Upper lobe of right lung (tissue), 1 donor: Measurements from ENCODE around the gene MSI1. TPM values are rescaled to one million over a fixed set of nuclear protein-coding genes. Genes with fewer than 3 reads are reported as not detected.

Source experiments
- ATAC-seq: fragments of 200-7000 bp; cut with Tn5 transposase; one replicate; pipeline ENCODE4 v1.9.1; 2020; ENCODE audit warnings: mild to moderate bottlenecking, moderate library complexity
- DNase-seq: peaks from one replicate; pipeline ENCODE4 v3.0.0-alpha.2; 2020
- H3K27ac ChIP-seq: fragments of 200-600 bp; one replicate; pipeline ENCODE4 v1.8.0; 2022
- H3K27me3 ChIP-seq: fragments of 200-600 bp; one replicate; pipeline ENCODE4 v1.8.0; 2022; ENCODE audit warnings: mild to moderate bottlenecking
- H3K36me3 ChIP-seq: fragments of 200-600 bp; one replicate; pipeline ENCODE4 v1.8.0; 2022
- H3K4me1 ChIP-seq: fragments of 200-600 bp; one replicate; pipeline ENCODE4 v1.8.0; 2022
- H3K4me3 ChIP-seq: fragments of 200-600 bp; one replicate; pipeline ENCODE4 v1.8.0; 2022; ENCODE audit warnings: mild to moderate bottlenecking
- H3K9me3 ChIP-seq: fragments of 200-600 bp; one replicate; pipeline ENCODE4 v1.8.0; 2022
- intact Hi-C: fragments of 100-400 bp; cut with DNase I; formaldehyde crosslinking; loops from one replicate; pipeline ENCODE4 v1.11.0; 2022
- long read RNA-seq: library from polyadenylated mRNA; unstranded; transcript quantifications from one replicate; pipeline ENCODE4 v2.0.0, GENCODE V29; 2021
- total RNA-seq: library from RNA; stranded (reverse); fragmentation: NEBNext Ultra II Directional; extraction: Animal tissue kit (Norgen Biotek cat#: 25700); gene quantifications from one replicate; pipeline ENCODE4 v1.2.1, GENCODE V29; 2021
- TF ChIP-seq, protein P1 (sequence below): fragments of 200-600 bp; IDR thresholded peaks from one replicate; pipeline ENCODE4 v1.8.0; 2022; ENCODE audit warnings: antibody characterized with exemption
- donor health status: DM: no; HTN: yes; CAD: no; lungs with severe emphysema.

Gene MSI1
- total RNA-seq: 0.46 TPM
- long read RNA-seq, partial matches to known transcripts: 1 of 1 reads
- long read RNA-seq, other reads (novel, unspliced or antisense): 0 of 1 reads

DNA sequence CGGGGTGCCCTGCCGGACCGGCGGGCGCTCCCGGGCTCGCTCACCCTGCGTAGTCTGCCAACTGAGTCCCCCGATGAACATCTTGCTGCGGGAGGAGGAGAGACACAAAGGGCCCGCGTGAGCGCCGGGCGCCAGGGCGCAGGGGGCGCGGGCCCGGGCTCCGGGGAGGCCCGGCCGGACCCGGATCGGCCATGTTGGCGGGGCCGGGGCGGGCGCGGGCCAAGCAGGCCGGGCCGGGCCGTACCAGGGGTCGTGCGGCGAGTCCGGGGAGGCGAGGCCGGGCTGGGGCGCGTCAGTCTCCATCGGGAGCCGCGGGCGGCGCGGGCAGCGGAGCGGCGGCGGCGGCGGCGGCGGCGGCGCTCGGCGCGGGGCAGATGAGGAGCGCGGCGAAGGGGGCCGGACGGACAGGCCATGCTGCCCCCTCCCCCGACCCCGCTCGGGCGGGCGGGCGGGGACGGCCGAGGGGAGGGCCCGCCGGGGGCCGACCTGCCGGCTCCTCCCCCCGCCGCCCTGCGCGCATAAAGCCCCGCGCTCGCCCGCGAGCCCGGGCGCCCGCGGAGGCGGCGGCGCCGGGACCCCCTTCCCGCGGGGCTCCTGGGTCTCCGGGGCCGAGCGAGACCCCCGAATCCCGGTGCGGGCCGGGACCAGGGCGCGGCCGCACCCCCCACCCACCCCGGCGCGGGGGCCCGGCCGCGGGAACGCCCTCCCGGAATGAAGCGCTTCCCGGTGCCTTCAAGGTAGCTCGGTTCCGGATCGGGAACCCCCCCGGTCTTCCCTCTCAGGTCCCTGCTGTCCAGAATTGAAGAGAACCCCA is at the start of gene MSI1:
TSS of gene MSI1 (minus strand) at position 376 of the 814 bp plus-strand sequence. CDS start at position 303, 73 bp downstream.
- DNase-seq: no peak
- Histone ChIP-seq H3K4me3 (peak within 1 kb of the TSS; percentile 39), H3K27me3 (peaks cover 50% of the 10 kb centered on the region), H3K27ac (no peak within 1 kb of the TSS), H3K9me3 (no peaks in the 10 kb centered on the region), H3K36me3 (no peaks in the 10 kb centered on the region), H3K4me1 (peaks cover 7% of the 10 kb centered on the region)
- TF ChIP-seq, protein P1, sequence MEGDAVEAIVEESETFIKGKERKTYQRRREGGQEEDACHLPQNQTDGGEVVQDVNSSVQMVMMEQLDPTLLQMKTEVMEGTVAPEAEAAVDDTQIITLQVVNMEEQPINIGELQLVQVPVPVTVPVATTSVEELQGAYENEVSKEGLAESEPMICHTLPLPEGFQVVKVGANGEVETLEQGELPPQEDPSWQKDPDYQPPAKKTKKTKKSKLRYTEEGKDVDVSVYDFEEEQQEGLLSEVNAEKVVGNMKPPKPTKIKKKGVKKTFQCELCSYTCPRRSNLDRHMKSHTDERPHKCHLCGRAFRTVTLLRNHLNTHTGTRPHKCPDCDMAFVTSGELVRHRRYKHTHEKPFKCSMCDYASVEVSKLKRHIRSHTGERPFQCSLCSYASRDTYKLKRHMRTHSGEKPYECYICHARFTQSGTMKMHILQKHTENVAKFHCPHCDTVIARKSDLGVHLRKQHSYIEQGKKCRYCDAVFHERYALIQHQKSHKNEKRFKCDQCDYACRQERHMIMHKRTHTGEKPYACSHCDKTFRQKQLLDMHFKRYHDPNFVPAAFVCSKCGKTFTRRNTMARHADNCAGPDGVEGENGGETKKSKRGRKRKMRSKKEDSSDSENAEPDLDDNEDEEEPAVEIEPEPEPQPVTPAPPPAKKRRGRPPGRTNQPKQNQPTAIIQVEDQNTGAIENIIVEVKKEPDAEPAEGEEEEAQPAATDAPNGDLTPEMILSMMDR: no peak
- no peak for ATAC-seq
- intact Hi-C loops: loop anchor here (10.0 kb wide), 1 partner anchor 56 kb away; no protein-coding TSS in a partner anchor

DNA sequence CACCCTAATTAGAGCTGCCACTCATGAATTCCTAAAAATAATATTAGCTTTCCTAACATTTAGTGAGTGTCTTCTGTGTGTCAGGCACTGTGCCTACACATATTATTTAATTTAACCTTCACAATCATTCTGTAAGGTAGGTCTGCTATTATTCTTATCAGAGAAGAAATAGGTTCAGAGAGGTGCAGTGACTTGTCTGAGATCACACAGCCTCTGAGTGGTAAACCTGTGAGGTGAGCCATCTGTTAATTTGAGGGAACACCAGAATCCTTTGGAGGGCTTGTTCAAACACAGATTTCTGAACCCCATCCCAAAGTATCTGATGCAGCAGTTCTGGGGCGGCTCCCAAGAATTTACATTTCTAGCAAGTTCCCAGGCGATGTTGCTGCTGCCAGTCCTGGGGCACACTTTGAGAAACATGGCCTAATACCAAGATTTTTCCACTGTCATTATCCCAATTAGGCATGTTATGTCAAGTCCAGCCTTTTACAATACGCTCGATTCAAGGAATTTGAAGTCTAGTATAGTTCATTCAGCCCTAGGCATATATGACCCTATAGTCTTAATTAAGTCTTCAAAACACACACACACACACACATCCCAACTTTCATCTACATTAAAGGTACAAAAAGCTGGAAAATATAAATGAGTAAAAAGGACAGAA is 49.1 kb upstream of the MSI1 start:
- DNase-seq: no peak
- H3K4me3 ChIP-seq: no peak overlapping the region
- TF ChIP-seq, protein P1: no peak
- H3K4me1 ChIP-seq: no peaks in the 10 kb centered on the region
- no peak for ATAC-seq
- no peaks in the 10 kb centered on the region for H3K36me3 ChIP-seq
- H3K27ac ChIP-seq: no peak overlapping the region
- intact Hi-C loops: no loop called here
- H3K9me3 ChIP-seq: no peaks in the 10 kb centered on the region
- no peaks in the 10 kb centered on the region for H3K27me3 ChIP-seq

DNA sequence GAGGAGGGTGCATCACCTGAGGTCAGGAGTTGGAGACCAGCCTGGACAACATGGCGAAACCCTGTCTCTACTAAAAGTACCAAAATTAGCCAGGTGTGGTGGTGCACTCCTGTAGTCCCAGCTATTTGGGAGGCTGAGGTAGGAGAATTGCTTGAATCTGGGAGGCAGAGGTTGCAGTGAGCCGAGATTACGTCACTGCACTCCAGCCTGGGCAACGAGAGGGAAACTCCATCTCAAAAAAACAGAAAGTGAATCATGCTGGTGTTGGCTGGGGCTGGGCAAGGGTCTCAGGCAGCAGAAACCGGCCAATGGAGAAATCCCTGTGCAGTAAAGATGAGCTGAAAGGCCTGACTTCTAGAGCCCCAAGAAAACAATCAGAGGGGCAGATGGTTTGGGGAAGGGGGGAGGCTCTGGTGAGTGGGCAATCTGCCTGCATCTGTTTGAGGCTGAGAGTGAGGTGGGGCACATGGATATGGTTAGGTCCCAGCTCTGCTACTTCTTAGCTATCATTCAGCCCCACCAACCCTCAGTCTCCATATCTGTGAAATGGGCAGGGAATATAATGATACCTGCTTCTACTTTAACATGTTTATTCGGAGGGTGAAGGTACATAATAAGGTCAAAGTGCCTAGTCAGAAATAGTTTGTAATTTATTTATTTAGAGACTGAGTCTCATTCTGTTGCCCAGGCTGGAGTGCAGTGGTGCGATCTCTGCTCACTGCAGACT is 47.7 kb upstream of the MSI1 start:
- Histone ChIP-seq H3K4me1 (no peaks in the 10 kb centered on the region), H3K36me3 (no peaks in the 10 kb centered on the region), H3K4me3 (no peak overlapping the region), H3K27me3 (no peaks in the 10 kb centered on the region), H3K9me3 (no peaks in the 10 kb centered on the region), H3K27ac (no peak overlapping the region)
- DNase-seq (no peak), ATAC-seq (no peak)
- TF ChIP-seq, protein P1: no peak
- intact Hi-C loops: no loop called here

DNA sequence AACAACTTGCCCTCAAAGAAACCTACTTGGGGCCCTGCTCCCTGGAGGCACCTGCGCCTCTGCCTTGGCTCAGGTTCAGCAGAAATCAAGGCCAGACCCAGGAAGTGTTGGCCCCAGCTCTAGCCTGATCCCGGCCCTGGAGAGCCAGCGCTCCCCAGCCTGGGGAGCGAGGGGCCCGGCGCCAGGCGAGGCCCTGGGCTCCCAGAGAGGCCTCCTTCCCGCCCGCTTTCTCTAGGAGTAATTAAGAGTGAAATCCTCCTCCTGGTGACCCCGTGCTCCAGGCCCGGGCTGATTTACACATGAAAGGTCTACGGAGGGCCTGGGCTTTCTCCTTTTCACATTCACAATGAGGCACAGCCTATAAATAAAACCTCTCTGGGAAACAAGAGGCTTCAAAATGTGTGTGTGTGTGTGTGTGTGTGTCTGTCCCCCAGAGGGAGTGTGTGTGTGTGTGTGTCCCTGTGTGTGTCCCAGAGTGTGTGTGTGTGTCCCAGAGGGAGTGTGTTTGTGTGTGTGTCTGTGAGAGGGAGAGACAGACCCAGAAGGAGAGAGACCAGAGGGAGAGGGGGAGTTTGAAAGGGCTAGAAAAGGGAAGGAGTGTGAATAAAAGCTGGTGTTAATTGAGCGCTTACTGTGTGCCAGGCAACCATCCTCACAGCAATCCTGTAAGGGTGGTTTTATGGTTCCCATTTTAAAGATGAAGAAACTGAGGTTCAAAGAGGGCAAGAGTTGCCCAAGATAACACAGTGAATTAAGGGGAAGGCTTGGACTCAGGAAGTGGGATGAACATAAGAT is 45.1 kb upstream of the MSI1 start:
- TF ChIP-seq, protein P1: no peak
- peak; percentile 59 for ATAC-seq
- H3K9me3 ChIP-seq: no peaks in the 10 kb centered on the region
- DNase-seq: no peak
- intact Hi-C loops: no loop called here
- H3K4me3 ChIP-seq: no peak overlapping the region
- no peak overlapping the region for H3K27ac ChIP-seq
- H3K4me1 ChIP-seq: no peaks in the 10 kb centered on the region
- no peaks in the 10 kb centered on the region for H3K36me3 ChIP-seq
- H3K27me3 ChIP-seq: no peaks in the 10 kb centered on the region

DNA sequence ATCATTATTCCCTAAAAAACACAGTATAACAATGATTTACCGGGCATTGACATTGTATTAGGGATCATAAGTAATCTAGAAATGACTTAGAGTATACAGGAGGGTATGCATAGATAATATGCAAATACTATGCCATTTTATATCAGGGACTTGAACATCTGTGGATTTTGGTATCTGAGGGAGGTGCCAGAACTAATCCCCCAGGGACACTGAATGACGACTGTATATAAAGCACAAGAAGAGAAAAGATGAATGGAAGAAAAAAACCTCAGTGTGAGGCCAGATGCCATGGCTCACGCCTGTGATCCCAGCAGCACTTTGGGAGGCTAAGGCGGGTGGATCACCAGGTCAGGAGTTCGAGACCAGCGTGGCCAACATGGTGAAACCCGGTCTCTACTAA is 43.5 kb upstream of the MSI1 start:
- H3K4me3 ChIP-seq: no peak overlapping the region
- no peaks in the 10 kb centered on the region for H3K4me1 ChIP-seq
- H3K9me3 ChIP-seq: no peaks in the 10 kb centered on the region
- H3K36me3 ChIP-seq: no peaks in the 10 kb centered on the region
- no peaks in the 10 kb centered on the region for H3K27me3 ChIP-seq
- H3K27ac ChIP-seq: no peak overlapping the region
- ATAC-seq: no peak
- TF ChIP-seq, protein P1: no peak
- intact Hi-C loops: no loop called here
- DNase-seq: no peak
